ENCODE measurements around the gene SATB1.
A peak's percentile ranks its signal among the peaks of the same experiment; 100 is the strongest.

The SATB1 gene

GRCh38 chr3:18441551-18441950 is 16.4 kb upstream of the SATB1 start:
- no peak overlapping the region for H3K4me3 ChIP-seq (ENCODE audit: low read length)
- TF ChIP-seq ZNF274 (IDR thresholded peaks at IDR 0.05; ENCODE audit: low read depth, low read length): no peak

- no peak overlapping the region for H3K4me3 ChIP-seq (ENCODE audit: low read length)
- no peak for TF ChIP-seq ZNF274 (IDR thresholded peaks at IDR 0.05; ENCODE audit: low read depth, low read length)
Measured at GRCh38 chr3:18440066-18440722, 15.1 kb upstream of the SATB1 start.

GRCh38 chr3:18439281-18439680 is 14.1 kb upstream of the SATB1 start:
- TF ChIP-seq ZNF274 (IDR thresholded peaks at IDR 0.05; ENCODE audit: low read depth, low read length): no peak
- no peak overlapping the region for H3K4me3 ChIP-seq (ENCODE audit: low read length)

GRCh38 chr3:18438586-18438985 is 13.4 kb upstream of the SATB1 start:
- no peak overlapping the region for H3K4me3 ChIP-seq (ENCODE audit: low read length)
- TF ChIP-seq ZNF274 (IDR thresholded peaks at IDR 0.05; ENCODE audit: low read depth, low read length): no peak

GRCh38 chr3:18436213-18436612 is 11.1 kb upstream of the SATB1 start:
- no peak overlapping the region for H3K4me3 ChIP-seq (ENCODE audit: low read length)
- TF ChIP-seq ZNF274 (IDR thresholded peaks at IDR 0.05; ENCODE audit: low read depth, low read length): no peak

GRCh38 chr3:18434711-18435110 is 9.6 kb upstream of the SATB1 start:
- no peak for TF ChIP-seq ZNF274 (IDR thresholded peaks at IDR 0.05; ENCODE audit: low read depth, low read length)
- no peak overlapping the region for H3K4me3 ChIP-seq (ENCODE audit: low read length)

GRCh38 chr3:18432752-18433151 is 7.6 kb upstream of the SATB1 start:
- no peak for TF ChIP-seq ZNF274 (IDR thresholded peaks at IDR 0.05; ENCODE audit: low read depth, low read length)
- no peak overlapping the region for H3K4me3 ChIP-seq (ENCODE audit: low read length)

- TF ChIP-seq ZNF274 (IDR thresholded peaks at IDR 0.05; ENCODE audit: low read depth, low read length): no peak
- no peak overlapping the region for H3K4me3 ChIP-seq (ENCODE audit: low read length)
Measured at GRCh38 chr3:18431266-18431665, 6.1 kb upstream of the SATB1 start.

- H3K4me3 ChIP-seq (ENCODE audit: low read length): no peak overlapping the region
- TF ChIP-seq ZNF274 (IDR thresholded peaks at IDR 0.05; ENCODE audit: low read depth, low read length): no peak
Measured at GRCh38 chr3:18428991-18429745, 4.0 kb upstream of the SATB1 start.

GRCh38 chr3:18428036-18428435 is 2.9 kb upstream of the SATB1 start:
- no peak overlapping the region for H3K4me3 ChIP-seq (ENCODE audit: low read length)
- TF ChIP-seq ZNF274 (IDR thresholded peaks at IDR 0.05; ENCODE audit: low read depth, low read length): no peak

- no peak for TF ChIP-seq ZNF274 (IDR thresholded peaks at IDR 0.05; ENCODE audit: low read depth, low read length)
- H3K4me3 ChIP-seq (ENCODE audit: low read length): no peak overlapping the region
Measured at GRCh38 chr3:18426597-18427193, 1.6 kb upstream of the SATB1 start.

GRCh38 chr3:18425641-18426257 is 610 bp upstream of the SATB1 start:
- peak overlapping the region; percentile 54 for H3K4me3 ChIP-seq (ENCODE audit: low read length)

GRCh38 chr3:18424213-18424728 is 868 bp downstream of the SATB1 start:
- peak overlapping the region; percentile 54 for H3K4me3 ChIP-seq (ENCODE audit: low read length)
- no peak for TF ChIP-seq ZNF274 (IDR thresholded peaks at IDR 0.05; ENCODE audit: low read depth, low read length)

More at GRCh38 chr3:18425641-18426257, 610 bp upstream of the SATB1 start:
- no peak for TF ChIP-seq ZNF274 (IDR thresholded peaks at IDR 0.05; ENCODE audit: low read depth, low read length)
